ENCODE measurements around the gene RANGAP1. TPM values are rescaled to one million over a fixed set of nuclear protein-coding genes. Genes with fewer than 3 reads are reported as not detected.
A peak's percentile ranks its signal among the peaks of the same experiment; 100 is the strongest.

Gene RANGAP1
- total and polyA plus RNA-seq, 2 of the 13 experiments (the other 11 are each of a cell fraction or from before 2014, with no cell fraction given) = 51.8 to 83.9 TPM

DNA sequence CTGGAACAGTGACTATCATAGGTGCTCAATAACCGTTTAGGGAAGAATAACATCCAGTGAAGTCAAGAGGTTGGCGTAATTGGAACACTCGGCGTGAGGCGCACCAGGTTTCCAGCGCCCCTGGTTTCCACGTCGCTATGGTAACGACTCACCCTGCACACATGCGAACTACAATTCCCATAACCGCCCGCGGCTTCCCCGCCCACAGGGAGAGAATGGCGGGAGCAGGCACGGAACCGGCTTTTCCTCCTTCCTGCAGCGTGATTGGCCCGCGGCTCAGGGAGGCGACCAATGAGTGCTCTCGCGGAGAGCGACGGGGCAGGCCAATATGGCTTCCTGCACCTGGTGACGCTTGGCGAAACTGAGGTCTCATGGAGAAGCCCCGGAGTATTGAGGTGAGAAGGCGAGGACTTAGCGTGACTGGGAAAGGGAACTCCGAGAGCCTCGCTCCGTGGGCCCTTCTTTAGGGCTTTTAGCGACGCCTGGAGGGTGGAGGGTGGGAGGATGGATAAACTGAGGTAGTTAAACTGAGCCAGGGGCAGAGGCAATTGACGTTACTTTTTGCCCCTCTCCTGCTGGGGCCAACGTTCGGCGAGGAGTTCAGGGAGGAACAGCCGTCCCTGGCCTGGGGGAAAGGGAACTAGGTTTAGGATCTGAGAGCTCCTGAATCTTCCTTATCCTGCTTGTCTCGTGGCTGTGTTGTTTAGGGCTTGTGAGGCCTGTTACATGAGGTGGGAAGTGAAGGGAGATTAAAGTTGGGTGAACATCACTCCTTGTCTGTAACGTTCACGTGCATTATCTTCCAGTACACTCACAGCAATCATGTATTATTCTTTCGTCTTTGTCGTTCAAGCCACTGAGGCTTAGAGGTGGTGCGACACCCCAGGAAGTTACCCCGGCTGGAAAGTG, 80.7 kb downstream of the RANGAP1 start, which contains the start of gene L3MBTL2 (continued):
- TF ChIP-seq SIX1 (CRISPR knock-in tag; IDR thresholded peaks at IDR 0.05; ENCODE audit: borderline replicate concordance) = no peak
- no peak for TF ChIP-seq CBX1 (IDR thresholded peaks at IDR 0.05; ENCODE audit: low read depth)
- TF ChIP-seq NFYC (CRISPR knock-in tag; IDR thresholded peaks at IDR 0.05) = peak; percentile 96
- TF ChIP-seq, protein P1, sequence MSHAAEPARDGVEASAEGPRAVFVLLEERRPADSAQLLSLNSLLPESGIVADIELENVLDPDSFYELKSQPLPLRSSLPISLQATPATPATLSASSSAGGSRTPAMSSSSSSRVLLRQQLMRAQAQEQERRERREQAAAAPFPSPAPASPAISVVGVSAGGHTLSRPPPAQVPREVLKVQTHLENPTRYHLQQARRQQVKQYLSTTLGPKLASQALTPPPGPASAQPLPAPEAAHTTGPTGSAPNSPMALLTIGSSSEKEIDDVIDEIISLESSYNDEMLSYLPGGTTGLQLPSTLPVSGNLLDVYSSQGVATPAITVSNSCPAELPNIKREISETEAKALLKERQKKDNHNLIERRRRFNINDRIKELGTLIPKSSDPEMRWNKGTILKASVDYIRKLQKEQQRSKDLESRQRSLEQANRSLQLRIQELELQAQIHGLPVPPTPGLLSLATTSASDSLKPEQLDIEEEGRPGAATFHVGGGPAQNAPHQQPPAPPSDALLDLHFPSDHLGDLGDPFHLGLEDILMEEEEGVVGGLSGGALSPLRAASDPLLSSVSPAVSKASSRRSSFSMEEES (CRISPR knock-in tag; IDR thresholded peaks at IDR 0.05) = no peak; the same call in 1 of the 2 replicates
- TF ChIP-seq NBN (conservative IDR thresholded peaks at IDR 0.05) = no peak
- TF ChIP-seq XBP1 (CRISPR knock-in tag; IDR thresholded peaks at IDR 0.05) = no peak
- TF ChIP-seq SKI (IDR thresholded peaks at IDR 0.05; ENCODE audit: partially characterized antibody) = no peak
- TF ChIP-seq, protein P2, sequence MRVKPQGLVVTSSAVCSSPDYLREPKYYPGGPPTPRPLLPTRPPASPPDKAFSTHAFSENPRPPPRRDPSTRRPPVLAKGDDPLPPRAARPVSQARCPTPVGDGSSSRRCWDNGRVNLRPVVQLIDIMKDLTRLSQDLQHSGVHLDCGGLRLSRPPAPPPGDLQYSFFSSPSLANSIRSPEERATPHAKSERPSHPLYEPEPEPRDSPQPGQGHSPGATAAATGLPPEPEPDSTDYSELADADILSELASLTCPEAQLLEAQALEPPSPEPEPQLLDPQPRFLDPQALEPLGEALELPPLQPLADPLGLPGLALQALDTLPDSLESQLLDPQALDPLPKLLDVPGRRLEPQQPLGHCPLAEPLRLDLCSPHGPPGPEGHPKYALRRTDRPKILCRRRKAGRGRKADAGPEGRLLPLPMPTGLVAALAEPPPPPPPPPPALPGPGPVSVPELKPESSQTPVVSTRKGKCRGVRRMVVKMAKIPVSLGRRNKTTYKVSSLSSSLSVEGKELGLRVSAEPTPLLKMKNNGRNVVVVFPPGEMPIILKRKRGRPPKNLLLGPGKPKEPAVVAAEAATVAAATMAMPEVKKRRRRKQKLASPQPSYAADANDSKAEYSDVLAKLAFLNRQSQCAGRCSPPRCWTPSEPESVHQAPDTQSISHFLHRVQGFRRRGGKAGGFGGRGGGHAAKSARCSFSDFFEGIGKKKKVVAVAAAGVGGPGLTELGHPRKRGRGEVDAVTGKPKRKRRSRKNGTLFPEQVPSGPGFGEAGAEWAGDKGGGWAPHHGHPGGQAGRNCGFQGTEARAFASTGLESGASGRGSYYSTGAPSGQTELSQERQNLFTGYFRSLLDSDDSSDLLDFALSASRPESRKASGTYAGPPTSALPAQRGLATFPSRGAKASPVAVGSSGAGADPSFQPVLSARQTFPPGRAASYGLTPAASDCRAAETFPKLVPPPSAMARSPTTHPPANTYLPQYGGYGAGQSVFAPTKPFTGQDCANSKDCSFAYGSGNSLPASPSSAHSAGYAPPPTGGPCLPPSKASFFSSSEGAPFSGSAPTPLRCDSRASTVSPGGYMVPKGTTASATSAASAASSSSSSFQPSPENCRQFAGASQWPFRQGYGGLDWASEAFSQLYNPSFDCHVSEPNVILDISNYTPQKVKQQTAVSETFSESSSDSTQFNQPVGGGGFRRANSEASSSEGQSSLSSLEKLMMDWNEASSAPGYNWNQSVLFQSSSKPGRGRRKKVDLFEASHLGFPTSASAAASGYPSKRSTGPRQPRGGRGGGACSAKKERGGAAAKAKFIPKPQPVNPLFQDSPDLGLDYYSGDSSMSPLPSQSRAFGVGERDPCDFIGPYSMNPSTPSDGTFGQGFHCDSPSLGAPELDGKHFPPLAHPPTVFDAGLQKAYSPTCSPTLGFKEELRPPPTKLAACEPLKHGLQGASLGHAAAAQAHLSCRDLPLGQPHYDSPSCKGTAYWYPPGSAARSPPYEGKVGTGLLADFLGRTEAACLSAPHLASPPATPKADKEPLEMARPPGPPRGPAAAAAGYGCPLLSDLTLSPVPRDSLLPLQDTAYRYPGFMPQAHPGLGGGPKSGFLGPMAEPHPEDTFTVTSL (CRISPR knock-in tag; IDR thresholded peaks at IDR 0.05; ENCODE audit: borderline replicate concordance) = no peak
- TF ChIP-seq, protein P3, sequence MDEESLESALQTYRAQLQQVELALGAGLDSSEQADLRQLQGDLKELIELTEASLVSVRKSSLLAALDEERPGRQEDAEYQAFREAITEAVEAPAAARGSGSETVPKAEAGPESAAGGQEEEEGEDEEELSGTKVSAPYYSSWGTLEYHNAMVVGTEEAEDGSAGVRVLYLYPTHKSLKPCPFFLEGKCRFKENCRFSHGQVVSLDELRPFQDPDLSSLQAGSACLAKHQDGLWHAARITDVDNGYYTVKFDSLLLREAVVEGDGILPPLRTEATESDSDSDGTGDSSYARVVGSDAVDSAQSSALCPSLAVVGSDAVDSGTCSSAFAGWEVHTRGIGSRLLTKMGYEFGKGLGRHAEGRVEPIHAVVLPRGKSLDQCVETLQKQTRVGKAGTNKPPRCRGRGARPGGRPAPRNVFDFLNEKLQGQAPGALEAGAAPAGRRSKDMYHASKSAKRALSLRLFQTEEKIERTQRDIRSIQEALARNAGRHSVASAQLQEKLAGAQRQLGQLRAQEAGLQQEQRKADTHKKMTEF (CRISPR knock-in tag; IDR thresholded peaks at IDR 0.05) = peak; percentile 77
- no peak for TF ChIP-seq ZSCAN22 (CRISPR knock-in tag; IDR thresholded peaks at IDR 0.05)
- no peak for TF ChIP-seq ZSCAN29 (CRISPR knock-in tag; conservative IDR thresholded peaks at IDR 0.05)
- no peak for TF ChIP-seq TRIM24 (CRISPR knock-in tag; IDR thresholded peaks at IDR 0.05)
- TF ChIP-seq RNF2 (conservative IDR thresholded peaks at IDR 0.05; ENCODE audit: low read depth) = peak; percentile 63; the same call in 1 of the 2 replicates
- no peak for TF ChIP-seq MLLT10 (CRISPR knock-in tag; IDR thresholded peaks at IDR 0.05)
- TF ChIP-seq MAFG (CRISPR knock-in tag; IDR thresholded peaks at IDR 0.05) = no peak
- TF ChIP-seq, protein P4, sequence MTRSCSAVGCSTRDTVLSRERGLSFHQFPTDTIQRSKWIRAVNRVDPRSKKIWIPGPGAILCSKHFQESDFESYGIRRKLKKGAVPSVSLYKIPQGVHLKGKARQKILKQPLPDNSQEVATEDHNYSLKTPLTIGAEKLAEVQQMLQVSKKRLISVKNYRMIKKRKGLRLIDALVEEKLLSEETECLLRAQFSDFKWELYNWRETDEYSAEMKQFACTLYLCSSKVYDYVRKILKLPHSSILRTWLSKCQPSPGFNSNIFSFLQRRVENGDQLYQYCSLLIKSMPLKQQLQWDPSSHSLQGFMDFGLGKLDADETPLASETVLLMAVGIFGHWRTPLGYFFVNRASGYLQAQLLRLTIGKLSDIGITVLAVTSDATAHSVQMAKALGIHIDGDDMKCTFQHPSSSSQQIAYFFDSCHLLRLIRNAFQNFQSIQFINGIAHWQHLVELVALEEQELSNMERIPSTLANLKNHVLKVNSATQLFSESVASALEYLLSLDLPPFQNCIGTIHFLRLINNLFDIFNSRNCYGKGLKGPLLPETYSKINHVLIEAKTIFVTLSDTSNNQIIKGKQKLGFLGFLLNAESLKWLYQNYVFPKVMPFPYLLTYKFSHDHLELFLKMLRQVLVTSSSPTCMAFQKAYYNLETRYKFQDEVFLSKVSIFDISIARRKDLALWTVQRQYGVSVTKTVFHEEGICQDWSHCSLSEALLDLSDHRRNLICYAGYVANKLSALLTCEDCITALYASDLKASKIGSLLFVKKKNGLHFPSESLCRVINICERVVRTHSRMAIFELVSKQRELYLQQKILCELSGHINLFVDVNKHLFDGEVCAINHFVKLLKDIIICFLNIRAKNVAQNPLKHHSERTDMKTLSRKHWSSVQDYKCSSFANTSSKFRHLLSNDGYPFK (CRISPR knock-in tag; IDR thresholded peaks at IDR 0.05; ENCODE audit: borderline replicate concordance) = peak; percentile 81; the same call in 1 of the 2 replicates
- no peak for TF ChIP-seq ZNF232 (CRISPR knock-in tag; IDR thresholded peaks at IDR 0.05; ENCODE audit: borderline replicate concordance)
- TF ChIP-seq AHR (CRISPR knock-in tag; IDR thresholded peaks at IDR 0.05) = no peak
- no peak for TF ChIP-seq SMARCE1 (IDR thresholded peaks at IDR 0.05; ENCODE audit: borderline replicate concordance)
